HG03439 (cell line): ENCODE results near the gene EFNB1.
"Not testable (repeated sequence)": the region's sequence is repeated elsewhere in the genome, so short reads cannot be mapped to it uniquely, and the experiment has no call there.

Experiments used
- ATAC-seq: cut with Tn5 transposase; IDR thresholded peaks from one replicate; pipeline ENCODE4 v1.9.1; 2021; ENCODE audit warnings: mild to moderate bottlenecking, moderate library complexity; ENCODE audit not compliant: unreplicated experiment

Gene EFNB1

GRCh38 chrX:68828740-68829581, at the start of gene EFNB1:
Gene EFNB1, plus strand, starts transcription at chrX:68829021. Its CDS starts 756 bp downstream, at chrX:68829777.
- peak; percentile 87 for ATAC-seq

DNA sequence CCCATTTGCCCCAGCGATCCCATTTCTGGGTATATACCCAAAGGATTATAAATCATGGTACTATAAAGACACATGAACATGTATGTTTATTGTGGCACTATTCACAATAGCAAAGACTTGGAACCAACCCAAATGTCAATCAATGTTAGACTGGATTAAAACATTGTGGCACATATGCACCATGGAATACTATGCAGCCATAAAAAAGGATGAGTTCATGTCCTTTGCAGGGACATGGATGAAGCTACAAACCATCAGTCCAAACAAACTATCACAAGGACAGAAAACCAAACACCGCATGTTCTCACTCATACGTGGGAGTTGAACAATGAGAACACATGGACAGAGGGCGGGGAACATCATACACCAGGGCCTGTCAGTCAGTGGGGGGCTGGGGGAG, 47.5 kb upstream of the EFNB1 start:
- not testable (repeated sequence) for ATAC-seq

DNA sequence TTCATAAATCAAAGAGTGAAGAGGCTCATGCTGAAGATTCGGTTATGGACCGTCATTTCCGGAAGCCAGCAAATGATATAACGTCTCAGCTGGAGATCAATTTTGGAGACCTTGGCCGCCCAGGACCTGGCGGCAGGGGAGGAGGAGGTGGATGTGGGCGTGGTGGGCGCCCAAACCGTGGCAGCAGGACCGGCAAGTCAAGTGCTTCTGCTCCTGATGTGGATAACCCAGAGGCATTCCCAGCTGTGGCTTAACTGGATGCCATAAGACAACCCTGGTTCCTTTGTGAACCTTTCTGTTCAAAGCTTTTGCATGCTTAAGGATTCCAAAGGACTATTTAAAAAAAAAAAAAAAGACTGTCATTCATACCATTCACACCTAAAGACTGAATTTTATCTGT, 44.0 kb upstream of the EFNB1 start:
- ATAC-seq, result no peak

DNA sequence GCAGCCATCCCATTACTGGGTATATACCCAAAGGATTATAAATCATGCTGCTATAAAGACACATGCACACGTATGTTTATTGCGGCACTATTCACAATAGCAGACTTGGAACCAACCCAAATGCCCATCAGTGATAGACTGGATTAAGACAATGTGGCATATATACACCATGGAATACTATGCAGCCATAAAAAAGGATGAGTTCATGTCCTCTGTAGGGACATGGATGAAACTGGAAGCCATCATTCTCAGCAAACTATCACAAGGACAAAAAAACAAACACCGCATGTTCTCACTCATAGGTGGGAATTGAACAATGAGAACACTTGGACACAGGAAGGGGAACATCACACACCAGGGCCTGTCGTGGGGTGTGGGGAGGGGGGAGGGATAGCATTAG, 42.2 kb upstream of the EFNB1 start:
- ATAC-seq, result not testable (repeated sequence)

DNA sequence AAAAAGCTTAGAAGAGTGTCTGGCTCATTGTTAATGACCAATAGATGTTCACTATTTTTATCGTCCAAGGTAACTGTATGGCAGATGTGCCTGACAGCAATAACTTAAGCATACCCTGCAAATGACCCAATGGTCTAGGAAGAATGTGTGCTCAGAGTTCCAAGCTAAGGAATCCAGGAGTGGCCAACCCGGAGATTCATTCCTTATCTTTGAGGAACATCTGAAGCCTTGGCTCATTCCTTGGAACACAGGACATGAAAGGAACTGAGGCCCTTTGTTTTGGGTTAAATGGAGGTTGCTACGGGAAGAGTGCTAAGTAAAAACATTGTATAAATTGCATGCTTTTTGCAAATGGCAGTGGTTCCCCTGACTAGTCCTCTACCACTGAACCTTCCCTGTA, 38.9 kb upstream of the EFNB1 start:
- ATAC-seq, result no peak

GRCh38 chrX:68792083-68792482, 36.7 kb upstream of the EFNB1 start:
- ATAC-seq, result no peak

DNA sequence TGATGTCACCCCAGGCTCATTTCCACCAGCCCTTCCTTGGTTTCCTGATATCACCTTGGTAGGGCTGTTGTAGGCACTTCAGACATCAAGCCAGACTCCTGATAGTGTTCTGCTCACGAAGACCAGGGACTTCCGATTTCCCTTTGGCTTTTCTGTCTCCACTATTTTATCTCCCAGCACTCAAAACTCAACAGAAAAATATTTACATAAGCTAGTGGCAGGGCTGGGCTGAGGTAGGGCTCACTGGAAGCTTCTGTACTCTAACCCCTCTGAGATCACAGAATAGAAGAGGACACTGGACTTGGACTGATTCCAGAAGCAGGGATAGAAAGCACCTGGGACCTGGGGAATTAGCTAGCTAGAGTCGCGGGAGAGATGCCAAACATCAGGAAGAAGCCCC, 34.4 kb upstream of the EFNB1 start:
- no peak for ATAC-seq

GRCh38 chrX:68795741-68796140, 33.1 kb upstream of the EFNB1 start:
- ATAC-seq, result no peak

- not testable (repeated sequence) for ATAC-seq
Observed at GRCh38 chrX:68798400-68798799, 30.4 kb upstream of the EFNB1 start.

DNA sequence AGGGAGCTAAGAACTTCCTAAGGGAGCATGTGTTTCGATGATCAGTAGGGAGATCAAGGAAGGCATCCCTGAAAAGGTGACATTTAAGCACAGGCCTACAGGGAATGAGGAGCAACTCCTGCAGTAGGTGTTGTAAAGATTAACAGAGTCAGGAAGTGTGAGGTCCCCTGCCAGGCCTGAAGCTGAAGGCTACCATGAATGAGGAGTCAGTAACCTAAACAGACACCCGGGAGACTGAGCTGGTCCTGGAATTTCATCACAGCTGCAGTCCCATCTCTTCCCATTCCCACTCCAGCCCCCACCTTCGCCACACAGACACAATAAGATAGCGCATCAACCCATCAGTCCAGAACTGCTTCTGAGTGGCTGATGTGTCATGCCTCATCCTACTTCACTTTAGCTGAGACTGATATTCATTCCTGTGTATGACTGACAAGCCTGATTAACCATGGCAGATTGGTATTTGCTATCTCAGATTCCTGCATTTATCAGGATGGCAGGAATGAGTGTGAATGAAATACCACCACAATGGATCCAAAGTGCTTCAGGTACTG, 27.0 kb upstream of the EFNB1 start:
- no peak for ATAC-seq

DNA sequence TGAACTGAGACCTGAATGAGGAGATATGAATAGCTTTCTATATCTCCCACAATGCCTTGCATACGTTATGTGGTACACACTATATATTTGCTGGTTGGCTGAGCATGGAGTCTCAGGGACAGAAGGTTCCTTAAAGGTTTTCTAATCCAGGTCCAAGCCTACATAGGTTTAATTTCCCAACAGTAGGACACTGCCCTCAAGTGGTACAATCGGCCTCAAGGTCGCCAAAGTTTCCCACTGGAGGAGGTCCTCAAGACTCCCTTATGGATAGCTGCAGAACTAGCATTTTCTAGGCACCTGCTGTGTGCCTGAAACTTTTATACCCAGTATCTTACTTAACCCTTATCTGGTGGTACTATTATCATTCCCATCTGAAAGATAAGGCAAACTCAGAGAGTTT, 21.0 kb upstream of the EFNB1 start:
- ATAC-seq, result no peak

DNA sequence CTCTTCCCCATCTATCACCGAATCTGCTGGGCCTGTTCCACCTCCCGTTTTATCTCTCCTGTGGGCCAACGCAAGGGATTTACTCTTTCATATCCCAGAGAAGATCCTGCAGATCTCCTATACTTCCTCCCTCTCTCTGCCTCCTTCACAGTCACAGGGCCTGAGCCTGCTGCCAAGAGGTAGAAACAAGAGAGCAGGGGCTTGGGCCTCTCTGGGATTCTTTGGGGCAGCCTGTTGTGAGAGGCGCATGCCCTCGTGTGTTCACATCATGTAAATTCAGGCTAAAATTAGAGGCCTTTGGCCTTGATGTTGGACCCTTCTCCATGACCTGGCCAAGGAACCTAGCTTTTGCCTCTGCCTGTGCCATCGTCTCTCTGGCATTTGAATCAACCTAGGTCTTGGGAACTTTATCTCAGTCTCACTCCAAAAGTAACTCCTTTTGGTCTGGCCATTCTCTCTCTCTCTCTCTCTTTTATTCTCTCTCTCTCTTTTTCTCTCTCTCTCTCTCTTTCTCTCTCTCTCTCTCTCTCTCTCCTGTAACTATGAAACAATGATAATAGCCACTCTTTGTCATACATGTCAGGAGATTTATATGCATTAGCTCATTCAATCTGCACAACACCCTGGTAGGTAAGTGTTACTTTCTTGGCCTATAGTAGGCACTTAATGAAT, 20.0 kb upstream of the EFNB1 start:
- ATAC-seq, result no peak

DNA sequence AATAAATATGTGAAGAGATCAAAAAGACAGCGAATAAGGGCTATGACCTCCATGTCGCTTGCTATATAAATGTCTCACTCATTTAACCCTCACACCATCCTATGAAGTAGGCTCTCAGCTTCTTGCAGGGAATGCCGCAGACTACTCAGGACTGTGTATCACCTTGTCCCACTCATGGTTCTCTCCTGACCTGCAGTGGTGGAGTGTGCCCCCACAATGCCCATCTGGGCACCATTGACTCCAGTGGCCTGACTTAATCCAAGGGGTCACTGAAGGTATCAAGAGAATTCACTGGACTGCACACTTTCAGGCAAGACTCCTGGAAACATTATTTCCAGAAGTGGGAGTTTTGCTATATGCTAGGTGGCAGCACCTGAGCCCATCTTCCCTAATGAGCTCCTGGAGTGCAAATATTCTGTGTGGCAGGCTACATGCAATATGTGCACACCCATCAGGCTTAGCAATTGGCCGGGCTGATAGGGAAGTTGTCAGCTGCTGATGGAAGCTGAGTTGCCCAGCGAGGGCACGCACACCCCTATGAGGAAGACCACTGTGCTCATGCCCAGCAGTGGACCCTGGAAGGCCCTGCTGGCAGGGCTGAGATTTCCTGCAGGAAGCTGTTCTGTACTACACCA, 8.2 kb upstream of the EFNB1 start:
- ATAC-seq, result no peak

GRCh38 chrX:68821616-68822015, 7.2 kb upstream of the EFNB1 start:
- no peak for ATAC-seq

DNA sequence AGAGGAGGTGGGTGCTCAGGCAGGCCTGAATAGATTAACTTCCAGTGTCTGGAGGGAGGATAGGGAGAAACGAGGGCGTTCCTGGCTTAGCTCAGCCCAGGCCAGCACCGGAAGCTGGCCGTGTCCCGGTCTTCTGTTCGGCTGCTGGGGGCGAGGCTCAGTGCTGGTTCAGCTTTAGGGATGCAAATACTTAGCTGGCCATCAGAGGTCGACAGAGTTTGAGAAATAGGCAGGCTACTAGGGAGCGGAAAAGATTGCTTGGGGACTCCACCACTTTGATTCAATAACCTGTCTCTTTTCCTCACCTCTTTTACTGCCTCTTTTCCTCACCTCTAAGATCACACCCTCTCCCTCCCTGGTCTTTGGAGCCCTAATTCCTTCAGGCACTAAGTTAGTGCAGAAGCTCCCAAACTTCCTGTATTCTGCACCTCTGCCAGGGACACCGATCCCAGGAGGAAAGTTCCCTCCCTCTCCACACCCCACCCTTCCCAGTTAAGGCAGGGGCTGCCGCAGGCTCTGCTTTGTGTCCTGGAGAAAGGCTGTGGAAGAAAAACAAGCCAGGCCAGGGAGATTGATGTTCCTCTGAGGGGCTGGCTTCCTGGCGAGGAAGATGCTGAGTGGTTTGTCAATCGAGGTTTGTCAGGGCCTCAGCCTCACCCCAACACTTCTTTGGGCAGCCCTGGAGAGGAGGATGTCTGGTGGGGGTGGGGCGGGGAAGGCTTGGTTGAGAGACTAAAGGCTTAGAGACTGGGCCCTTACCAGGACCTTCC, 6.0 kb upstream of the EFNB1 start:
- ATAC-seq, result no peak

DNA sequence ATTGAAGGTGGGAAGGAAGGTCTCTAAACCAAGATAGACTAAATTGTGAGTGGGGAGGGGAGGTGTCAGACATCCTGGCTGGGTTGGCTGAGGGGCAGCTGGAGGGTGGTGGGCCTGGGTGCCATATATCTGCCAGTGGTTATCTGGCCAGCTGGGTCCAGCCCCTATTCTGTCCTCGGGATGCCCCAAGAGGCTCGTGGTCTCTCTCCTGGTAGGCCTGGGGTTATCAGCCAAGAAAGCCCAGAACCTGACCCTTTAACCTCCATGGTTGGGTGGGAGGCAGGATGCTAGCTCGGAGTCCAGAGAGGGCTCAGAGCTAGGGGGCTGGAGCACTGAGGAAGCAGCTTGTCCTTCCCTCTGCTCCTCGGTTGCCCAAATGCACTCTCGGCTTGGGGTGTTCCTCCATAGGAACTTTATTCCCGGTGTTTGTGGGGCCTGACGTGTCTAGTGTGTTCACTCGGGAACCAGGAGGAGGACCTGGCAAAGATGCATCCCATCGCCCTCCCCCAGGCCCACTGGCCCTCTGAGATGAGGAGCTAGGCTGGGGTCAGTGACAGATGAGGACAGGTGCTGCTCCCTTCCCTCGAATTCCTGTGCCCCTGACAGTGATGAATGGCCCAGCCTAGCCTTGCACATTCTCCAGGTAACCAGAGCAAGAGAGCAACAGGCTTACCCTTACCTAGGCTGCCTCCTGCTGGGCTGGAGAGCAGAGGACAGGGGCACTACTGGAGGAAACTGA, 5.2 kb upstream of the EFNB1 start:
- ATAC-seq, result no peak

DNA sequence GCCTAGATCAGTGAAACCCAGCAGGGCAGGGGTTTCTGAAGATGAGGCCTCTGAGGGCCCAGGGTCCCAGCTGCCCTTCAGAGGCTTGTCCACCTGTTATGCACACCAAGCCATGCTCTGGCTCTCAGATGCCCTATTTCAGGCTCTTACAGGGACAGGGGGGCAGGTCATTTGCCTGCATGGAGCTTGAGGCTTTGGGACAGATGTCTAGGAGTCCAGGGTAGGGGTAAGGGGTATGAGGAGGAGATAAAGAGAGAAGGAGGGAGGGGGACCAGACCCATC, 4.7 kb upstream of the EFNB1 start:
- ATAC-seq, result no peak

- no peak for ATAC-seq
Observed at GRCh38 chrX:68824565-68825125, 4.2 kb upstream of the EFNB1 start.

DNA sequence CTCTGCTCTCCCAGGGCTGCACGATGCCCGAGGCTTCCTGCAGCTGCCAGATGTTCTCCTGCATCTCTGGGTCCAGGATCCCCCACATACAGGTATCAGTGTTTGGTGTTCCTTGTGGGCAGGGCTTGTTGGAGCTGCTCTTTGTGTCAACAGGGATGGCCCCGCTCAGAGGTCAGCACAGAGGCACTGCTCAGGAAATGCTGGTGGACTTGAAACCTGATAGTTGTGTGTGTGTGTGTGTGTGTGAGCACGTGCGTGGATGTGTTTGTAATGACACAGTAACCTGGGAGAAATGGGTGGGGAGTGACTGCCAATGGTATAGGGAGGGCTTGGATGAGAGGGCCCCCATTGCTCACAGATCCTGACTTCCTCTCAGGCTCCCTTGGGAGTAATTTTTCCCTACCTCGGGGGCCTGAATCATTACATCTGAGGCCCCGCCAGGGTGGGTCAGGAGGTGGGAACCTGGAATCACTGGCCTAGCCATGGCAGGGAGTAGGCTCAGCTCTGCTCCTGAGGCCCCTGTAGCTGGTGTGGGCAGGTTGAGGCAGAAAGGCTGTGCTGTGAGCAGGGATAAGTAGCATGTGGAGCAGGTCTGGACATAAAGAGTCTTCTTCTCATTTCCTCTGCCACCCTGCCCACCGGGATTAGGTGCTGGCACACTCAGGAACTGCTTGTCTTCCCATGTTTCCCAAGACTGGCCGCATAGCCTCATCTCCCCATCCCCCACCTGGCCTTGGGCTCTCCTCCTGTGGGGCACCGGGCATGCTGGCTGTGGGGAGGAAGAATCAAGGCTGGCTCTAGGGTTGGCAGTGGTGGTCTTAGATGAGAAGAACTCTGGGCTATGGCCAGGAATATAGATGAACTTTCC, 2.5 kb upstream of the EFNB1 start:
- no peak for ATAC-seq
